ENCODE data around the gene BATF2. TPM values are rescaled to one million over a fixed set of nuclear protein-coding genes. Genes with fewer than 3 reads are reported as not detected.

Gene BATF2
- total and polyA plus RNA-seq, 9 of the 15 experiments (the other 6 are each of a cell fraction or from before 2014, with no cell fraction given), result 1.7 to 8.9 (median 6.4) TPM

- TF ChIP-seq E2F4 (CRISPR knock-in tag; IDR thresholded peaks at IDR 0.05; ENCODE audit: low read depth) (0 out of 2 replicates have a peak, but pooled peaks have one; percentile 26), ZNF668 (CRISPR knock-in tag; IDR thresholded peaks at IDR 0.05) (no peak), GTF3C2 (IDR thresholded peaks at IDR 0.05; ENCODE audit: borderline replicate concordance, extremely low read depth, insufficient read length) (no peak), ZNF764 (CRISPR knock-in tag; IDR thresholded peaks at IDR 0.05; ENCODE audit: low read depth) (no peak), TRIM25 (IDR thresholded peaks at IDR 0.05; ENCODE audit: borderline replicate concordance) (no peak), ZNF280A (IDR thresholded peaks at IDR 0.05; ENCODE audit: low read depth, partially characterized antibody) (no peak), ZBTB5 (IDR thresholded peaks at IDR 0.05) (no peak), ZNF507 (tag; conservative IDR thresholded peaks at IDR 0.05) (no peak), ZNF586 (CRISPR knock-in tag; conservative IDR thresholded peaks at IDR 0.05) (no peak), RBBP5 (IDR thresholded peaks at IDR 0.05; ENCODE audit: borderline replicate concordance, insufficient read depth, low read length, poor library complexity, severe bottlenecking) (peak; percentile 77), NKRF (IDR thresholded peaks at IDR 0.05; ENCODE audit: borderline replicate concordance) (no peak), GABPB1 (CRISPR knock-in tag; IDR thresholded peaks at IDR 0.05) (peak; percentile 59), TFAM (CRISPR knock-in tag; conservative IDR thresholded peaks at IDR 0.05) (no peak)
These were observed 44.3 kb upstream of the BATF2 start, which contains the start of gene SAC3D1 (continued) for GRCh38 chr11:65040847-65041622.
